ENCODE results near the gene EPHA4.

GRCh38 chr2:221608442-221608841, 36.3 kb upstream of the EPHA4 start:
- TF ChIP-seq CTCF (conservative IDR thresholded peaks at IDR 0.05; ENCODE audit: low read depth, low read length) (no peak), EZH2phosphoT487 (IDR thresholded peaks at IDR 0.05; ENCODE audit: borderline replicate concordance, low read length) (no peak)
